Stimulated activated CD8-positive, alpha-beta memory T cell treated with anti-CD3 and anti-CD28 coated beads, Interleukin-4, amount 100 ng/mL, for 1 hour (primary cell): ENCODE data around the gene INPPL1.
"Not testable (repeated sequence)": the region's sequence is repeated elsewhere in the genome, so short reads cannot be mapped to it uniquely, and the experiment has no call there.

Source experiments
- DNase-seq, 2 donors: peaks; one replicate each; pipeline ENCODE4 v3.0.0-alpha.2; 2020; ENCODE audit warnings: low read depth in 2 of 2, low spot score in 1 of 2

INPPL1 gene, protein sequence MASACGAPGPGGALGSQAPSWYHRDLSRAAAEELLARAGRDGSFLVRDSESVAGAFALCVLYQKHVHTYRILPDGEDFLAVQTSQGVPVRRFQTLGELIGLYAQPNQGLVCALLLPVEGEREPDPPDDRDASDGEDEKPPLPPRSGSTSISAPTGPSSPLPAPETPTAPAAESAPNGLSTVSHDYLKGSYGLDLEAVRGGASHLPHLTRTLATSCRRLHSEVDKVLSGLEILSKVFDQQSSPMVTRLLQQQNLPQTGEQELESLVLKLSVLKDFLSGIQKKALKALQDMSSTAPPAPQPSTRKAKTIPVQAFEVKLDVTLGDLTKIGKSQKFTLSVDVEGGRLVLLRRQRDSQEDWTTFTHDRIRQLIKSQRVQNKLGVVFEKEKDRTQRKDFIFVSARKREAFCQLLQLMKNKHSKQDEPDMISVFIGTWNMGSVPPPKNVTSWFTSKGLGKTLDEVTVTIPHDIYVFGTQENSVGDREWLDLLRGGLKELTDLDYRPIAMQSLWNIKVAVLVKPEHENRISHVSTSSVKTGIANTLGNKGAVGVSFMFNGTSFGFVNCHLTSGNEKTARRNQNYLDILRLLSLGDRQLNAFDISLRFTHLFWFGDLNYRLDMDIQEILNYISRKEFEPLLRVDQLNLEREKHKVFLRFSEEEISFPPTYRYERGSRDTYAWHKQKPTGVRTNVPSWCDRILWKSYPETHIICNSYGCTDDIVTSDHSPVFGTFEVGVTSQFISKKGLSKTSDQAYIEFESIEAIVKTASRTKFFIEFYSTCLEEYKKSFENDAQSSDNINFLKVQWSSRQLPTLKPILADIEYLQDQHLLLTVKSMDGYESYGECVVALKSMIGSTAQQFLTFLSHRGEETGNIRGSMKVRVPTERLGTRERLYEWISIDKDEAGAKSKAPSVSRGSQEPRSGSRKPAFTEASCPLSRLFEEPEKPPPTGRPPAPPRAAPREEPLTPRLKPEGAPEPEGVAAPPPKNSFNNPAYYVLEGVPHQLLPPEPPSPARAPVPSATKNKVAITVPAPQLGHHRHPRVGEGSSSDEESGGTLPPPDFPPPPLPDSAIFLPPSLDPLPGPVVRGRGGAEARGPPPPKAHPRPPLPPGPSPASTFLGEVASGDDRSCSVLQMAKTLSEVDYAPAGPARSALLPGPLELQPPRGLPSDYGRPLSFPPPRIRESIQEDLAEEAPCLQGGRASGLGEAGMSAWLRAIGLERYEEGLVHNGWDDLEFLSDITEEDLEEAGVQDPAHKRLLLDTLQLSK

DNA sequence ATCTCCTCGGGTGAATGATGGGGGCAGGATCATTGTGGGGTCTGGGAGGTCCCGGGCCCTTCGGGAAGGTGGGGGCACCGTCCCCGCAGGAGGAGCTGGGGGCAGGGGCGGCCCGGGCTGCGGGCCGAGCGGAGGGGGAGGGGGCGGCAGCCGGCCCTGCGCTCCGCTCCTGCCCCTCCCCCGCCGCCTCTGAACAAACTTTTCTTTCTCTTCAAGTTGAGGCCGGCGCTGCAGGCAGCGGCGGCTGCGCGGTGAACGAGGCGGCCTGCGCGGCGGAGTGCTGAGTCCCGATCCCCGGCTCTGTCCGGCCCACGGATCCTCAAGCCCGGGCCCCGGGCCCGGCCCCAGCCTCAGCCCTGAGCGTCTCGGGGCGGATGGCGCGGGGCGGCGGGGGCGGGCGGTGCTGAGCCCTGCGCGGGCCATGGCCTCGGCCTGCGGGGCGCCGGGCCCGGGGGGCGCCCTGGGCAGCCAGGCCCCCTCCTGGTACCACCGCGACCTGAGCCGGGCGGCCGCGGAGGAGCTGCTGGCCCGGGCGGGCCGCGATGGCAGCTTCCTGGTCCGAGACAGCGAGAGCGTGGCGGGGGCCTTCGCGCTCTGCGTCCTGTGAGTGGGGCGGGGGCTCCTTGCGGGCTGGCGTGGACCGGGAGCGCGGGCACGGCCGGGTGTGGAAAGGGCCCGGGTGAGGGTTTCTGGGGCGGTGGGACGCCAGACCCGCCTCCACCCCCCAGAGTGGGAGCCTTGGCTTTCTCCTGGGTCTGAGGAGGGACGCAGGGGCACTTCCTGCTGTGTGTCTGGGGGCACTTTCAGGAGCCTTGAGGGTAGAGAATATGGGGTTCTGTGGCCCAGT is at the start of gene INPPL1:
Gene INPPL1 (plus strand): TSS at position 204 of the 847 bp plus-strand sequence. CDS start 218 bp downstream, at position 422.
- no peak for DNase-seq

DNA sequence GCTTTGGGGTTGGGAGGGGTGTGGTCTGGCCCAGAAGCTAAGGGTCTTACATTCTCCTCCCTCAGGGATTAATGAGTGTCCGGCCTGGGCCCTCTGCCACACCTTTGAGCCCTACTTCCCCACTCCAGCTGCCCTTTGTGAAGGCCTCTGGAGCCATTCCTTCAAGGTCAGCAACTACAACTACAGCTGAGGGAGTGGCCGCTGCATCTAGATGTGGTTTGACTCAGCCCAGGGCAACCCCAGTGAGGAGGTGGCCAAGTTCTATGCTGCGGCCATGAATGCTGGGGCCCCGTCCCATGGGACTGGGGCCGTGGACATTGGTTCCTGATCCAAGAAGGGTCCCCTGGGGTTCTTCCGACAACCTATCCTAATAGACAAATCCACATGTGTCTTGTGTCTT is 46.9 kb upstream of the INPPL1 start:
- no peak for DNase-seq

DNA sequence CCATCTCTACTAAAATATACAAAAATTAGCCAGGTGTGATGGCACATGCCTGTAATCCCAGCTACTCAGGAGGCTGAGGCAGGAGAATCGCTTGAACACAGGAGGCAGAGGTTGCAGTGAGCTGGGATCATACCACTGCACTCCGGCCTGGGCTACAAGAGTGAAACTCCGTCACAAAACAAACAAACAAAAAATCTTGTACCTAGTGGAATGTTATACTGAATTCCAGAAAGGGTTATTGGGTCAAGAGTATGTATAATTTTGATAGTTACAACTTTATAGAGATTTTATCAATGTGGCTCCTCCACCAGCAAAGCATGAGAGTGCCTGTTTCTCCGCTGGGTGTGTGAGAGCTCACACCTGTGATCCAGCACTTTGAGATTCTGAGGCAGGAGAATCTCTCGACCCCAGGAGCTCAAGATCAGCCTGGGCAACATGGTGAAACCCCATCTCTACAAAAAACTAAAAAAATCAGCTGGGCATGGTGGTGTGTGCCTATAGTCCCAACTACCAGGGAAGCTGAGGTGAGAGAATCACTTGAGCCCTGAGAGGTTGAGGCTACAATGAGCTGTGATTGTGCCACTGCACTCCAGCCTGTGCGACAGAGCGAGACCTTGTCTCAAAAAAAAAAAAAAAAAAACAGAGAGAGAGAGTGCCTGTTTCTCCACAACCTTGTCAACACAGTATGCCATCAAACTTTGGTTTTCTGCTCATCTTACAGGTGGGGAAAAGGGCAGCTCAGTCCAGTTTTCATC is 45.3 kb upstream of the INPPL1 start:
- DNase-seq, result no peak

DNA sequence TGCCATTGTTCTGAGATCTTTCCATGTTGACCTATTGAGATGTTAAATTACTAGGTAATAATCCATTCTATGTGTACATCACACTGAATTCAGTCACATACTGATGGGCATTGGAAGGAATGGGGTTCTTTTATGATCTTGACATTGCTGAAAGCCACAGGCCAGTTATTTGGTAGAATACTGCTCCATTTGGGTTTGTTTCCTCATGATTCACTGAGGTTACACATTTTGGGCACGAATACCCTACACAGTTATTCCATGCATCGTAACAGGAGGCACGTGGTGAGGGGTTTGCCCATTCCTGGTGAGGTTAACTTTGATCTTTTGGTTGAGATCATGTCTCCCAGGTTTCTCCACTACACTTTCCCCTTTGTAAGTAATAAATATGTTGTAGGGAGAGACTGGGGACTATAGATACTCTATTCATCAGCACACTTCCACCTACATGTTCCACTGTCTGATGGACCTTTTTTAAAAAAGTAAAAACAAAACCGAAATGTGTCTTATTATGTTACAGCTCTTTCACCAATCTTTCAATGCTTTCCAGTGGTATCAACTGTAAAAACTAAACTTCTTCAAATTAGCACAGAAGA is 44.7 kb upstream of the INPPL1 start:
- DNase-seq, result no peak

DNA sequence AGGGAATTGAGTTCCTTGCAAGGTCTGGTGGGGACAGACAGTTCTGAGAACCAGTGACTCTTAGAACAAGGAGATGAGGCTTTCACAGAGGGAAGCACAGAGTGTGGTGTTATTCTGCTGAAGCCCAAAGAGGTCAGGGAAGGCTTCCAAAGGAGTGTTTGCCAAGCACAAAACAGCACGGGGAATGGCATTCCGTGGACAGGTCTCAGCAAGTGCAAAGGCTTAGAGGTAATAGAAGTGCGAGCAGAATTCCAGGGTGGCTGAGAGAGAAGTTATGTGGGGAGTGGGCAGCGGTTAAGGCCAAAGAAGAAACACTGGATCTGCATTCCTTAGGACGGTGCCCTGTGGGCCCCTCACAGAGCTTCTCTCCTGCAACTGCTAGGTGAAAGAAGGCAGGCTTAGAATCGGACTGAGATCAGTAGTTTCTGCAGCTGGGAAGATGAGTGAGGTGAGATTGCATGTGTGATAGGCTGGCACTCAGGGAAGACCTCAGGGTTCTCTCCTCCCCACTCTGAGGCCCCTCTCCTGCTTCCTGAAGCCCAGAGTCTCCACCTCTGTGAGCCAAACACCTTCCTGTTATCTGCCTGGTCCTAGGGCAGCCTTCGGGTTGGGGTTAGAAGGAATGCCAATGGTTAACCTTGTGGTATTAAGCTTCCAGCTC is 43.5 kb upstream of the INPPL1 start:
- DNase-seq, result not testable (repeated sequence)

DNA sequence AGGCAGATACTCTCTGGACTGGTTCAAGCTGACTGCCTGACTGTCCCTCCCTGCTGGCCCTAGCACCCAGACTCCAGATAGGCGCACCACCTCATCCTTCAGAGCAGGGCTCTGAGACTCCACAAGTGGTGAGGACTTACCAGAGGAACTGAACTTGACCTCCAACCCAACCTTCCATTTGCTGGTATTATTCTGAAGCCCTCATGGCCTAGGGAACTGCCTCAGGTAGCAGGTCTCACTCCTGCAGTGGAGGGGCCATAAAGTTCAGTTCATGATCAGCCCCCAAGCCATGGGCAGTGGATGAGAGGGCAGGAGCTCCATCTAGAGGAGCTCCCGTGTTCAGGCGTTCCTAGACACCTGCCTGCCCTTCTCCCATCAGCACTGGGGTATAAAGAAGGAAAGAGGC is 43.0 kb upstream of the INPPL1 start:
- not testable (repeated sequence) for DNase-seq

DNA sequence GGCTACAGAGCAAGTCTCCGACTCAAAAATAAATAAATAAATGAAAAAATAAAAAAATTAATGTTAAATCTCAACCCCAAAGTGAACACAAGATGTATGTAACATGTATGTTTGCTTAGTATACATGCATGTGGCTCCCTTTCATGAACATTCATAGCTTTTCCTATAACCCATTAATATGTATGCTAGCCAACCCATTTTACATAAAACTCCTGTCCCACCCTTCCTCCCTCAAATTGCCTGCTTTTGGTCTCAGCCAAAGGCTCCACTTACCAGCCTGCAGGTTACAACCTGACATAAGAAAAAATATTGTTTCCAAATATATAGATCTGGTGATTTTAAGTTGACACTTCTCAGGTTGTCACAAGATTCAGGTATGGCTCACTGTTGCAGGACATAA is 36.3 kb upstream of the INPPL1 start:
- no peak for DNase-seq

DNA sequence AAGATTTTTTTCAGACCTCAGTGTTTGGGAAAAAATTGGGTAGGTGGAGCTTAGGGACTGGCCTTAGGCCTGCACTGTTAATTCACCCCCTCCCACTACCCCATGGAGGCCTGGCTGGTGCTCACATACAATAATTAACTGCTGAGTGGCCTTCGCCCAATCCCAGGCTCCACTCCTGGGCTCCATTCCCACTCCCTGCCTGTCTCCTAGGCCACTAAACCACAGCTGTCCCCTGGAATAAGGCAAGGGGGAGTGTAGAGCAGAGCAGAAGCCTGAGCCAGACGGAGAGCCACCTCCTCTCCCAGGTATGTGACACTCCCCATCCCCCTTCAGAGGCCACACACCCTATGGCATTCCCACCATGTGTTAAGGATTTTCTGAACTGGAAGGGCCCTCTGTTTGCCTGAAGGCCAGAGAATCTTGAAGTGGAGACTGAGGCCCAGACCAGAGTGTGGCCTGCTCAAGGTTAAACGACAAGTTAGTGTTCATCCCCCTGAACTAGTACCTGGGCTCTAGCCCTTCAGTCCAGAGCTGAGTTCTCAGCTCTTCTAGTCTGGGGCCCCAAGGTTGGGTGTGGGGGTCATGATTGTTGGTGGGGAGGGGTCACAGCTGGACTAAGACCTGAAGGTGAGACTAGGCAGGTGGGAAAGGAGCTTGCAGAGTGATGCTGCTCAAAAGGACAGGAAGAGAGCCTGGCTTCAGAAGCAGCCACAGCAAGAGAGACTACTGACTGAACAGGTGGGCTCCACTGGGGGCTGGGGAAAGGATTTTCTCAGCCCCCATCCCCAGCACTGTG is 34.9 kb upstream of the INPPL1 start:
- no peak for DNase-seq

DNA sequence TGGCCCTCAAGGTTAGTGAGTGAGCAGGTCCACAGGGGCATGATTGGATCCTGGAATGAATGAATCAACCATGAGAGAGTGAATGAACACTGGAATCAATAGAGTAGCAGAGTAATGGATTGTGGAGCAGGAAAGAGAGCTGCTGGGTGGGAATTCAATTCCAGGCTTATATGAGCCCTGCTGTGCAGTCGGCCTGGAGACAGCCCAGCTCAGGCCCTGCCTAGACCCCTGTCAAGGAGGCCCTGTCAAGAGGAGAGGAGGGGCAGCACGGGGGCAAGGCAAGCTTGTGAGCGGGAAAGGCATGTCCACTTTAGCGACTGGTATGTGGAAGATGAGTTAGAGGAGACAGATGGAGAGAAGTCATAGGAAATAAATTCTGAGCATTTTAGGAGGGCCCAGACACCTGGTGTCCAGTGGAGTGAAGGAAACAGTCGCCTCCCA is 33.9 kb upstream of the INPPL1 start:
- no peak for DNase-seq

DNA sequence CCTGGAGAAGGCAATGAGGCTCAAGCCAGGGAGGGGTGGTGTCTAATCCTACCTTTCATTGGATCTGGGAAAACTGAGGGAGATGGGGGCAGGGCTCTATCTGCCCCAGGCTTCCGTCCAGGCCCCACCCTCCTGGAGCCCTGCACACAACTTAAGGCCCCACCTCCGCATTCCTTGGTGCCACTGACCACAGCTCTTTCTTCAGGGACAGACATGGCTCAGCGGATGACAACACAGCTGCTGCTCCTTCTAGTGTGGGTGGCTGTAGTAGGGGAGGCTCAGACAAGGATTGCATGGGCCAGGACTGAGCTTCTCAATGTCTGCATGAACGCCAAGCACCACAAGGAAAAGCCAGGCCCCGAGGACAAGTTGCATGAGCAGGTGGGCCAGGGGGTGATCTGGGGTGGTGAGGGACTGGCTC is 32.6 kb upstream of the INPPL1 start, which contains the start of gene FOLR1:
Gene FOLR1 (plus strand): TSS at position 180 of the 421 bp plus-strand sequence. CDS start 34 bp downstream, at position 214.
- no peak for DNase-seq

DNA sequence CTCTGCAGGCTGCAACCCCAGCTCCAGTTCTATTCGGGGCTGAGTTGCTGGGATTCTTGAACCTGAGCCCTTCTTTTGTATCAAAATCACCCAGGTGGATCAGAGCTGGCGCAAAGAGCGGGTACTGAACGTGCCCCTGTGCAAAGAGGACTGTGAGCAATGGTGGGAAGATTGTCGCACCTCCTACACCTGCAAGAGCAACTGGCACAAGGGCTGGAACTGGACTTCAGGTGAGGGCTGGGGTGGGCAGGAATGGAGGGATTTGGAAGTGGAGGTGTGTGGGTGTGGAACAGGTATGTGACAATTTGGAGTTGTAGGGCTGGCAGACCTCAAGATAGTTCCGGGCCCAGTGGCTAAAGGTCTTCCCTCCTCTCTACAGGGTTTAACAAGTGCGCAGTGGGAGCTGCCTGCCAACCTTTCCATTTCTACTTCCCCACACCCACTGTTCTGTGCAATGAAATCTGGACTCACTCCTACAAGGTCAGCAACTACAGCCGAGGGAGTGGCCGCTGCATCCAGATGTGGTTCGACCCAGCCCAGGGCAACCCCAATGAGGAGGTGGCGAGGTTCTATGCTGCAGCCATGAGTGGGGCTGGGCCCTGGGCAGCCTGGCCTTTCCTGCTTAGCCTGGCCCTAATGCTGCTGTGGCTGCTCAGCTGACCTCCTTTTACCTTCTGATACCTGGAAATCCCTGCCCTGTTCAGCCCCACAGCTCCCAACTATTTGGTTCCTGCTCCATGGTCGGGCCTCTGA is 28.9 kb upstream of the INPPL1 start:
- DNase-seq, result no peak

DNA sequence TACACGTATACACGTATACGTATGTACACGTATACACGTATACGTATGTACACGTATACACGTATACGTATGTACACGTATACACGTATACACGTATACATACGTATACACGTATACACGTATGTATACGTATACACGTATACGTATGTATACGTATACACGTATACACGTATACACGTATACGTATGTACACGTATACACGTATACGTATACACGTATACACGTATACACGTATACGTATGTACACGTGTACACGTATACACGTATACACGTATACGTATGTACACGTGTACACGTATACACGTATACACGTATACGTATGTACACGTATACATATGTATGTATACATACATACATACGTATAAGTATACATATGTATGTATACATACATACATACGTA is 23.1 kb upstream of the INPPL1 start:
- not testable (repeated sequence) for DNase-seq

DNA sequence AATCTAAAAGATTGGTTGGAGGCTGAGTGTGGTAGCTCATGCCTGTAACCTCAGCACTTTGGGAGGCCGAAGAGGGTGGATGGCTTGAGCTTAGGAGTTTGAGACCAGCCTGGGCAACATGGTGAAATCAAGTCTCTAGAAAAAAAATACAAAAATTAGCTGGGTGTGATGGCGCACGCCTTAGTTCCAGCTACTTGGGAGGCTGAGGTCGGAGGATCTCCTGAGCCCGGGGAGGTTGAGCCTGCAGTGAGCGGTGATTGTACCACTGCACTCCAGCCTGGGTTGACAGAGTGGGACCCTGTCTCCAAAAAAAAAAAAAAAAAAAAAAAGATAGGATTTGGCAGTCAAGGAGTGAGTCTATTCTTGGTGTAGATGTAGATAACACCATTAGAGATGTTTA is 22.0 kb upstream of the INPPL1 start:
- DNase-seq, result no peak

DNA sequence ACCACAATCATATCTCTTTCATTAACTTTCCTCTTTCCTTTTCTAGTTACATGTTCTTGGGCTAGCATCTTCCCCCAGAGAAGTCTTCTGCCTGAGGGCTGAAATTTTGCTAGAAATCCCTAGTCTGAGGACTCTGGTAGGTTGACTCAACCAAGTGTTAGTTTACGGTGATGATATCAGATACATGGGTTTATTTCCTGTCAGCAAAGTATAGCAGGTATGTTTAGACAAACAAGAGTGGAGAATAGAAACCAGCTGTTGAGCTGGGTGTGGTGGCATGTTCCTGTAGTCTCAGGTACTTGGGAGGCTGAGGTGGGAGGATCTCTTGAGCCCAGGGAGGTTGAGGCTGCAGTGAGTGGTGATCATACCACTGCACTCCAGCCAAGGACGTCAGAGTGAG is 21.4 kb upstream of the INPPL1 start:
- DNase-seq, result no peak

DNA sequence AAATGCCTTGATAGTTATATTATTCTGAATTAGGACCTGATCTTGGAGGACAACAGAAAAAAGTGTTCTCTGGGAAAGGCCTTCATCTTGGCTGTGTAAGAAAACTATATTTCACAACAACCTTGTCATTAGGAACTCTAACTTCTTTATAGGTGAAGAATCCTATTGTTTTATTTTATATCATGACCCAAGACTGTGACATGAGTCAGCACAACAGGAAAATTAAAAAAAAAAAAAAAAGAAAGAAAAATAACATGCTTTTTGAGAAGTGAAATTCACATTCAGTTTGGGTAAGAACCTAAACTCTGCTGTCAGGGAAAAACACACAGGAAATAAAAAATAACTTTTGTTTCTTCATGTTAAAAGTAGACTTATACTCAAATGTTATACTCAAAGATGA is 19.7 kb upstream of the INPPL1 start:
- DNase-seq, result no peak

DNA sequence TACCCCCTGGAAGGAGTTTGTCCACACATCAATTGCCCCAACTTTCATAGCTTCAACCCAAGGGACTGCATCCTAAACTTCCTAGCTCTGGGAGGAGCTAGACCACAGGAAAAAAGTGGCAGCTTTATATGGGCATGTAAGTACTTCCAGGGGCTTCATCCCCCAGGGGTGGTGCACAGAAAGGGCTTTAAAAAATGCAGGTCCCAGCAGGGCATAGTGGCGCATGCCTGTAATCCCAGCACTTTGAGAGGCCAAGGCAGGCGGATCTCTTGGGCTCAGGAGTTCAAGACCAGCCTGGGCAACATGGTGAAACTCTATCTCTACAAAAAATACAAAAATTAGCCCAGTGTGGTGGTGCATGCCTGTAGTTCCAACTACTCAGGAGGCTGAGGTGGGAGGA is 17.8 kb upstream of the INPPL1 start:
- not testable (repeated sequence) for DNase-seq

DNA sequence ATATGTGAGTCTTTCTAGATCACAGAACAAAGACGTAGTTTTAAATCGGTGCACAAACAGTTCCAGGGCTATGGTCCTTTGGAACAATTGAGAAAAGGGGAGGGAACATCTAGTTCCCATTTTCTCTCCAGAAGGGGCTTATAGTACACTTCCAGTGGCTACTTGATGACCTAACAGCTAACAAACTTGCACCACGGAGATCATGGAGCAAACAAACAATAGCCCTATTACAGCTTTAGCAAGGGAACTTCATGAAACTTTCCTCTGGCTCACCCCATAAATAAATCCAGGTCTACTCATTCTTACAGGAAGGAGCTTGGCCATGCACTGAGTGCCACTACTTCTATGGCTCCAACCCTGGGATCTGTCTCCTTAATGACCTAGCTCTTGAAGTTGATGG is 16.3 kb upstream of the INPPL1 start:
- DNase-seq, result no peak
